Adrenal gland (tissue), 5 donors: ENCODE results near the gene ZNF722.

Experiments
- POLR2A ChIP-seq, 2 donors: fragments of 450-650 bp; IDR thresholded peaks; one replicate each; pipeline ENCODE4 v1.6.1; 2017; ENCODE audit warnings: antibody characterized with exemption in 2 of 2, mild to moderate bottlenecking in 2 of 2, moderate library complexity in 1 of 2
- TF ChIP-seq, protein P1 (sequence below), 6 experiments: fragments of 450-650 bp in 4 of 6; fragments of 200-600 bp in 2 of 6; sonication (generic) in 1 of 6; IDR thresholded peaks; 1 replicate in 5 of 6; 2 replicates in 1 of 6; pipeline versions ENCODE4 v1.5.1 to v1.8.0; 2016 to 2021; ENCODE audit warnings: antibody characterized with exemption in 6 of 6, mild to moderate bottlenecking in 2 of 6, moderate library complexity in 1 of 6
- donor health status: DM: no; HTN: no; CAD: no.

DNA sequence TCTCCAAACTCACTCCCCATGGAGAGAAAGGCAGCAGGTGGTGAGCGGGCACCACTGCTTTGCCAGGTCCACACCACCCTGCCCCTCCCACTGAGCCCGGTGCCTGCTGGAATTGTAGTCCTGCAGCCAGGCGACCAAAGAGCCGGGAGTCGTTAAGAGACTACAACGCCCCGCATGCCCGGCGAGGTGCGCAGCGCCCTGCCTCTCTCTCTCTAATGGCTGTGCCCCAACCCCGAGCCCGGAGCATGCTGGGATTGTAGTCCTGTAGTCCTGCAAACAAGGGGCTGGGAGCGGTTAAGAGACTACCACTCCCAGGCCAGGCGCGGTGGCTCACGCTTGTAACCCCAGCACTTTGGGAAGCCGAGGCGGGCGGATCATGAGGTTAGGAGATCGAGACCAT is 38.4 kb downstream of the ZNF722 start:
- TF ChIP-seq, protein P1, sequence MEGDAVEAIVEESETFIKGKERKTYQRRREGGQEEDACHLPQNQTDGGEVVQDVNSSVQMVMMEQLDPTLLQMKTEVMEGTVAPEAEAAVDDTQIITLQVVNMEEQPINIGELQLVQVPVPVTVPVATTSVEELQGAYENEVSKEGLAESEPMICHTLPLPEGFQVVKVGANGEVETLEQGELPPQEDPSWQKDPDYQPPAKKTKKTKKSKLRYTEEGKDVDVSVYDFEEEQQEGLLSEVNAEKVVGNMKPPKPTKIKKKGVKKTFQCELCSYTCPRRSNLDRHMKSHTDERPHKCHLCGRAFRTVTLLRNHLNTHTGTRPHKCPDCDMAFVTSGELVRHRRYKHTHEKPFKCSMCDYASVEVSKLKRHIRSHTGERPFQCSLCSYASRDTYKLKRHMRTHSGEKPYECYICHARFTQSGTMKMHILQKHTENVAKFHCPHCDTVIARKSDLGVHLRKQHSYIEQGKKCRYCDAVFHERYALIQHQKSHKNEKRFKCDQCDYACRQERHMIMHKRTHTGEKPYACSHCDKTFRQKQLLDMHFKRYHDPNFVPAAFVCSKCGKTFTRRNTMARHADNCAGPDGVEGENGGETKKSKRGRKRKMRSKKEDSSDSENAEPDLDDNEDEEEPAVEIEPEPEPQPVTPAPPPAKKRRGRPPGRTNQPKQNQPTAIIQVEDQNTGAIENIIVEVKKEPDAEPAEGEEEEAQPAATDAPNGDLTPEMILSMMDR (IDR thresholded peaks at IDR 0.05): no peak
- TF ChIP-seq POLR2A (IDR thresholded peaks at IDR 0.05): no peak
